ENCODE results near the gene ZDHHC12. TPM values are rescaled to one million over a fixed set of nuclear protein-coding genes. Genes with fewer than 3 reads are reported as not detected.
A peak's percentile ranks its signal among the peaks of the same experiment; 100 is the strongest.

Gene ZDHHC12
- polyA plus RNA-seq, 10 donors = 5.0 to 7.1 (median 6.5) TPM

- no peak for DNase-seq
Measured at GRCh38 chr9:128732576-128732975, 8.6 kb upstream of the ZDHHC12 start.

GRCh38 chr9:128731691-128732090, 7.8 kb upstream of the ZDHHC12 start:
- no peak for DNase-seq

GRCh38 chr9:128731093-128731492, 7.2 kb upstream of the ZDHHC12 start:
- no peak for DNase-seq

- no peak for DNase-seq
Measured at GRCh38 chr9:128729766-128730517, 6.0 kb upstream of the ZDHHC12 start.

- no peak for DNase-seq
Measured at GRCh38 chr9:128729302-128729701, 5.4 kb upstream of the ZDHHC12 start.

GRCh38 chr9:128728298-128728697, 4.4 kb upstream of the ZDHHC12 start:
- DNase-seq = no peak

GRCh38 chr9:128727640-128728248, 3.8 kb upstream of the ZDHHC12 start:
- DNase-seq = no peak

GRCh38 chr9:128724744-128725211, 851 bp upstream of the ZDHHC12 start:
- DNase-seq = peak in 2 of 3 donors; percentile 55 to 67

GRCh38 chr9:128723352-128723865, 518 bp downstream of the ZDHHC12 start:
- no peak for DNase-seq

- DNase-seq = no peak
Measured at GRCh38 chr9:128722380-128723351, 1.3 kb downstream of the ZDHHC12 start.

- no peak for DNase-seq
Measured at GRCh38 chr9:128721487-128722010, 2.4 kb downstream of the ZDHHC12 start.

- no peak for DNase-seq
Measured at GRCh38 chr9:128720841-128721486, 3.0 kb downstream of the ZDHHC12 start.

GRCh38 chr9:128719919-128720605, 3.9 kb downstream of the ZDHHC12 start:
- no peak for DNase-seq

- DNase-seq = no peak
Measured at GRCh38 chr9:128718475-128718874, 5.5 kb downstream of the ZDHHC12 start.

GRCh38 chr9:128718047-128718446, 5.9 kb downstream of the ZDHHC12 start:
- DNase-seq = no peak

- DNase-seq = no peak
Measured at GRCh38 chr9:128716581-128717254, 7.2 kb downstream of the ZDHHC12 start.

- DNase-seq = no peak
Measured at GRCh38 chr9:128715436-128715750, 8.5 kb downstream of the ZDHHC12 start.

GRCh38 chr9:128714586-128715435, 9.1 kb downstream of the ZDHHC12 start:
- no peak for DNase-seq

- DNase-seq = no peak
Measured at GRCh38 chr9:128713941-128714573, 9.9 kb downstream of the ZDHHC12 start.
